NCI-H128 (cell line): Measurements from ENCODE around the gene FRMD4B.

Experiments
- DNase-seq: peaks from one replicate; lab custom pipeline; 2025; ENCODE audit not compliant: unreplicated experiment; lab: John Stamatoyannopoulos, UW

Gene FRMD4B

GRCh38 chr3:69364354-69364753, 21.5 kb downstream of the FRMD4B start:
- no peak for DNase-seq

- no peak for DNase-seq
Observed at GRCh38 chr3:69360690-69361089, 25.2 kb downstream of the FRMD4B start.

- DNase-seq, result no peak
Observed at GRCh38 chr3:69359916-69360315, 26.0 kb downstream of the FRMD4B start.

GRCh38 chr3:69359339-69359893, 26.5 kb downstream of the FRMD4B start:
- no peak for DNase-seq

- DNase-seq, result no peak
Observed at GRCh38 chr3:69357196-69357595, 28.7 kb downstream of the FRMD4B start.

GRCh38 chr3:69354948-69355347, 30.9 kb downstream of the FRMD4B start:
- DNase-seq, result no peak

- no peak for DNase-seq
Observed at GRCh38 chr3:69353503-69353902, 32.4 kb downstream of the FRMD4B start.

- DNase-seq, result no peak
Observed at GRCh38 chr3:69353088-69353478, 32.8 kb downstream of the FRMD4B start.

GRCh38 chr3:69352305-69353087, 33.4 kb downstream of the FRMD4B start:
- DNase-seq, result no peak

- DNase-seq, result no peak
Observed at GRCh38 chr3:69343875-69344274, 42.0 kb downstream of the FRMD4B start.

GRCh38 chr3:69342074-69342473, 43.8 kb downstream of the FRMD4B start:
- DNase-seq, result no peak

- no peak for DNase-seq
Observed at GRCh38 chr3:69339760-69340159, 46.1 kb downstream of the FRMD4B start.

GRCh38 chr3:69338911-69339310, 47.0 kb downstream of the FRMD4B start:
- no peak for DNase-seq

- no peak for DNase-seq
Observed at GRCh38 chr3:69332934-69333333, 53.0 kb downstream of the FRMD4B start.

- DNase-seq, result no peak
Observed at GRCh38 chr3:69330891-69331400, 54.9 kb downstream of the FRMD4B start.

GRCh38 chr3:69329892-69330291, 56.0 kb downstream of the FRMD4B start:
- no peak for DNase-seq

GRCh38 chr3:69328963-69329302, 57.0 kb downstream of the FRMD4B start:
- no peak for DNase-seq

GRCh38 chr3:69328103-69328962, 57.6 kb downstream of the FRMD4B start:
- no peak for DNase-seq

GRCh38 chr3:69326855-69327300, 59.0 kb downstream of the FRMD4B start:
- no peak for DNase-seq

GRCh38 chr3:69325151-69325550, 60.7 kb downstream of the FRMD4B start:
- no peak for DNase-seq

GRCh38 chr3:69324362-69325025, 61.4 kb downstream of the FRMD4B start:
- DNase-seq, result no peak
